Measurements from ENCODE around the gene COL4A2.
A peak's percentile ranks its signal among the peaks of the same experiment; 100 is the strongest.
"Not testable (repeated sequence)": the region's sequence is repeated elsewhere in the genome, so short reads cannot be mapped to it uniquely, and the experiment has no call there.

Gene COL4A2

GRCh38 chr13:110308656-110309359 lies 1.7 kb downstream of the COL4A2 start:
- no peak for DNase-seq

- DNase-seq = no peak
Measured at GRCh38 chr13:110309661-110310524, 2.8 kb downstream of the COL4A2 start.

GRCh38 chr13:110310541-110311442 lies 3.7 kb downstream of the COL4A2 start:
- DNase-seq = no peak

GRCh38 chr13:110311443-110312338 lies 4.6 kb downstream of the COL4A2 start:
- no peak for DNase-seq

GRCh38 chr13:110312339-110313031 lies 5.4 kb downstream of the COL4A2 start:
- DNase-seq = peak; percentile 94

- DNase-seq = not testable (repeated sequence)
Measured at GRCh38 chr13:110313261-110313660, 6.2 kb downstream of the COL4A2 start.

GRCh38 chr13:110313733-110314132 lies 6.6 kb downstream of the COL4A2 start:
- not testable (repeated sequence) for DNase-seq

GRCh38 chr13:110314516-110315245 lies 7.6 kb downstream of the COL4A2 start:
- no peak for DNase-seq

GRCh38 chr13:110316196-110316595 lies 9.1 kb downstream of the COL4A2 start:
- DNase-seq = no peak

GRCh38 chr13:110317093-110317492 lies 10.0 kb downstream of the COL4A2 start:
- DNase-seq = no peak

- DNase-seq = no peak
Measured at GRCh38 chr13:110317496-110318195, 10.6 kb downstream of the COL4A2 start.

- DNase-seq = no peak
Measured at GRCh38 chr13:110318920-110319319, 11.8 kb downstream of the COL4A2 start.

GRCh38 chr13:110319397-110319773 lies 12.3 kb downstream of the COL4A2 start:
- no peak for DNase-seq

- peak; percentile 88 for DNase-seq
Measured at GRCh38 chr13:110319774-110320509, 12.9 kb downstream of the COL4A2 start.

- no peak for DNase-seq
Measured at GRCh38 chr13:110320645-110321044, 13.6 kb downstream of the COL4A2 start.

- DNase-seq = not testable (repeated sequence)
Measured at GRCh38 chr13:110321573-110321972, 14.5 kb downstream of the COL4A2 start.

GRCh38 chr13:110322126-110322827 lies 15.2 kb downstream of the COL4A2 start:
- DNase-seq = no peak

- DNase-seq = no peak
Measured at GRCh38 chr13:110322828-110323171, 15.7 kb downstream of the COL4A2 start.
